DMS114 treated with DMSO at 0.1 percent for 48 hours (cell line): ENCODE results near the gene ARHGAP10.

Experiments used
- DNase-seq: peaks from one replicate; lab custom pipeline; 2025; ENCODE audit not compliant: unreplicated experiment; lab: John Stamatoyannopoulos, UW

Gene ARHGAP10

DNA sequence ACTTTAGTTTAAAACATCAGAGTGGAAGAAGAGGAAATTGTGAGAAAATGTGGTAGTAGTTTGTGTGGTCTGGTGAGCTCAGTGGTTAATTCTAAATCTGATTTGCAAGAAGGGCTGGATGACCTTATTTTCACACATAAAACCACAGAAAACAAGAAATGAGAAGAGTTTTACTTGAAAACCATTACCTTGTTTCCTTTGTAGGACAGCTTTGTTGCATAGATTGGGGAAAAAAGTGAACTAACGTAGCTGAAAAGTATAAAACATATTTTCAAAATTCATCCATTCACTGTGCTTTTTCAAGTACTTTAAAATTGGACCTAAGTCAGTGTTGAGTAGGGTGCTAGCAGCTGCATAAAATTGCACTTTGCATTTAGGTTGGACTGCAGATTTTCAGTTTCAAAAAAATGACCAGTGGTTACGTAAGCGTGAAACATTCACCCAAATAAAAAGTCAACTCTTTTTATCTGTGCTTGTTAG is 211.3 kb downstream of the ARHGAP10 start:
- no peak for DNase-seq

DNA sequence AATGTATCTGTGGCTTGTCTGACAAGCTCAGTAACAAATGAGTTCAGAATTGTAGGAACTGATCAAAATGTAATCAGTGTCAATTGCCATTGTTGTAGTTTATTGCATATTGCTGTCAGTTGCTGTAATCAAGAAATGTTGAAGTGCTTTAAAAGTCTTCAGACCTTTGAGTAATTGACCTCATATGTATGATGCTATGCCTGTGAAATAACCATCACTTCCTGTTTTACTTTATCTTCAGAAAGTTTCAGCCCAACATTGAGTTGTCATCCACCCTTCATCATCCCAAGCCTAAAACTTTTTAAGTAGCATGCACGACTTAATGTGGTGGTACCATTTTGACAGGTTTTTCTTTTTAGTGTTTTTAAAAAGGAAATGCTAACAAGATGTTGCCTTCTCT is 212.4 kb downstream of the ARHGAP10 start:
- DNase-seq = no peak

DNA sequence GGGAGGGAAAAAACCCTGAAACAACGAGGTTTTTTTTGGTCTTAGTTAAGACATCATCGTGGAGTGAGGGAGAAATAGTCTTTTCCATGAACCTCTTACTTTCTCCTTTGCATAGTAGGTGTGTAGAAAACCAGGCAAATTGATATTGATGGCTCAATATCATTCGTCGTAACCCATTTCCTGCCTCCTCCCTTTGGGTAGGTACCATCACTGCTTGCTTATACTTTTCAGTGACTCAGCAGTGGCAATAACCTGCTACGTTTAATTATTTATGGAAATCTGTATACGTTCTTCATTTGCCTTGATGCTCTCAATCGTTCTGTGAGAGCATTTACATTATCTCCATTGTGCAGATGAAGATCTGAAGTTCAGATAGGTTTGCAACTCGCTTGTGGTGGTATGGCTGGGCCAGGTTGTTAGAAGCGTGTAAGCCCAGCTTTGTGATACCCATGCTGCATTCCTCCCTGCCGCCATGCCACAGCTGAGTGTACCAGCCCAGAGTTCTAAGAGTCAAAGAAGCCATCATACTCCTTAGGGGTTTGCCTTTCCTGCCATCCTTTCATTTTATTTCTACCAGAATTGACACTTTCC is 212.9 kb downstream of the ARHGAP10 start:
- DNase-seq = no peak

DNA sequence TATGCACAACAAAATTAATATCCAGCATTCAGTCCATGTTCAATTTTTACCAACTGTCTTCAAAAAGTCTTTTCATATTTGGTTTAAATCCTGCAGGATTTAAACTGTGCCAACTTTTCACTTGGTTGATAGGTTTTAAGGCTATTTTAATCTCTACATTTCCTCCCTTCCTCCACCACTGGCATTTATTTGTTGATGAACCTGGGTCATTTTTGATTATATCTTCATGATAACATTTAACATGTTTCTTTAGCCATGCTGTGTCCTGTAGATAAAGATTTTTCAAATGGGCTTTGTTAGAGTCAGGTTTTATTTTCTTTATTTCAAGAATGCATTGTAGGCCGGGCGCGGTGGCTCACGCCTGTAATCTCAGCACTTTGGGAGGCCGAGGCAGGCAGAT is 216.4 kb downstream of the ARHGAP10 start:
- DNase-seq = no peak

DNA sequence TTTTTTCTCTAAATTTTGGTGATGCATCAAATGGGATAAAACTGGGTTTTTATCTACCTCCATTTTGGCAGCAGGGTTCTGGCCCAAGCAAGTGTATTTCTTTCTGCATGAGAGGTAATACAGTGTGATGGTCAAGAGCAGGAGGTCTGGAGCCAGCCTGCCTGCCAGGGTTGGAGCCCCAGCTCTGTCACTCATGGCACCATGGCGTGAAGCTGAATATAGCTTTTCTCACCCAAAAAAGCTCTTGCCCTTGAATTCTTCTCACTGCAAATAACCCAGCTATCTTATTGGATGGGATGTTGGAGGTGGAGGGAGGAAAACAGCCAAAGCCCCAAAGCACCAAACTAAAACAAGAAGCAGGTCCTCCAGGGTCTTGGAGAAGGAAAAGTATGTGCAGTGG is 218.4 kb downstream of the ARHGAP10 start:
- DNase-seq = no peak

GRCh38 chr4:147950841-147951240 is 219.0 kb downstream of the ARHGAP10 start:
- DNase-seq = no peak

GRCh38 chr4:147954850-147955249 is 223.0 kb downstream of the ARHGAP10 start:
- DNase-seq = no peak

GRCh38 chr4:147955827-147956558 is 224.1 kb downstream of the ARHGAP10 start:
- no peak for DNase-seq

DNA sequence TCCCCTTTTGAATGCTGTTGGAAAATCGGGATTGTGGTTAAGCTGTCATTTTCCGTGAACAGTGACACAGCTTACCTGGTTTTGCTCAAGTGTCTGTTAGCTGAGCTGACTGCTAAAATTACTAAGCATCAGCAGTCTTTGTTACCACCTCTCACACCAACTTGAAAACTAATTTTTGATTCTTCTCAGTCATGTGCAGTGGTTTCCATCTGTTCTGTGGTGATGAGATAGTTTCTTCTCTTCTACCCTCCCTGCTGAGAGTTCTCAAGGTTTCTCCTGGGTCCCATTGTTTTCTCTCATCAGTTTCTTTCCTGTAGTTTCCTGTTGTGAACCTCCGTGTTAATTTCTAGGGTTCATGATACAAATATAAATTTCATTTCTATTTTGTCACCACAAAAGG is 225.6 kb downstream of the ARHGAP10 start:
- no peak for DNase-seq

DNA sequence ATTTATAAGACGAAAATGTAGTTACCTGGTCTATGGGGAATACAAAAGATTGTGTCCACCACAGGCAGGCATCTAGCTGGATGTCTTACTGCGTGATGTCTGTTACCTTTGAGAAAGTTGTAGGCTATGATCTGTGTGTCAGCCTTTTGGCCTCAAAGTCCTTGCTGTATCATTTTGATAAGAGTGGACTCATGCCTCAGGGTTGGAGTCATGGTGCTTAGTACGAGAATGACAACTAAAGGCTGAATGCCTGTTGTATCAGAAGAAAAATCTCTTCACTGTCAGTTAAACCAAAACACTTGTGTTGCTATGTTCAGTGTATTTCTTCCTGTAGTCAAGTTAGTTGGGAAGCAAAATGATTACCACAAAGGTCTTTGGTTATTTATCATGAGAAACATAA is 226.2 kb downstream of the ARHGAP10 start:
- no peak for DNase-seq

DNA sequence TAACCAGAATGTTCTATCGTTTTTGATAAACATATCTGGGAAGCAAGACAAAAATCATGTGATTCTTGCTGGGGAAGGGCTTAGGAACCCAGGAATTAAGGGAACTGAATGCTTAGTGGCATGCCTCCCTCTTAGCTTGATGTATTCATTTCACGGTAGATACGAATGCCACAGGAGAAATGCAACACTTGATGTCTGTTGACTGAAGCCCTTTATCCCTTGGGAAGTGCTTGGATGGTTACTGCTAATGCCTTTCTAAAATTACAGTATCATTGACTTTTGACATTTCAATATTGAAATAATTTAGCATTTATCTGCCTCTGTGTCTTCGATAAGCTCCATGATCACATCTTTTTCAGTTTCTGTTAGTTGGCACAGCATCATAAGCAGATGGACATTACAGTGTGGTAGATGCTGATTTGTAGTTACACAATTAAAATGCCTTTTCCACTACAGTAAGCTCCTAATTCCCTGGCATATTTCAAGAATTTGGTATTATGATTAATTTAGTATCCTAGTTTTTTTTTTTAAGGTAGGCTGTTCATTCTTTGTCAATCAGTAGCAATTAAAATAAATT is 226.7 kb downstream of the ARHGAP10 start:
- DNase-seq = no peak

GRCh38 chr4:147960971-147961370 is 229.1 kb downstream of the ARHGAP10 start:
- no peak for DNase-seq

DNA sequence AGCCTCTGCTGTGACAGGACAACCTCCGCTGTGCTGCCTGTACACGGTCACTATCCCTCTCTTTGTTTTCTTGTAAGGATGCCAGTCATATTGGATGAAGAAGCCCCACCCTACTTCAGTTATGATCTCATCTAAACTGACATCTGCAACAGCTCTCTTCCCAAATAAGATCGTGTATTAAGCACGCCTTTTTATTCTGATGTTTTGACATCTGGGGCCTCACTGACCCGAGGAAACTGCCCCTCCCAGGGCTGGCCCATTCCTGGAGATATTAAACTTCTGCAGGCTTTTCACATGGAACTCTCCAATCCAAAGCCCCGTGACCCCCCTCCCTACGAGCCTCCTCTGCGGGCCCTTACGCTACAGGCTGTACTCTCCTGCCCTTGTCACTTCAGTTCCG is 232.0 kb downstream of the ARHGAP10 start:
- DNase-seq = no peak

- no peak for DNase-seq
Observed at GRCh38 chr4:147964266-147964880, 232.5 kb downstream of the ARHGAP10 start.

DNA sequence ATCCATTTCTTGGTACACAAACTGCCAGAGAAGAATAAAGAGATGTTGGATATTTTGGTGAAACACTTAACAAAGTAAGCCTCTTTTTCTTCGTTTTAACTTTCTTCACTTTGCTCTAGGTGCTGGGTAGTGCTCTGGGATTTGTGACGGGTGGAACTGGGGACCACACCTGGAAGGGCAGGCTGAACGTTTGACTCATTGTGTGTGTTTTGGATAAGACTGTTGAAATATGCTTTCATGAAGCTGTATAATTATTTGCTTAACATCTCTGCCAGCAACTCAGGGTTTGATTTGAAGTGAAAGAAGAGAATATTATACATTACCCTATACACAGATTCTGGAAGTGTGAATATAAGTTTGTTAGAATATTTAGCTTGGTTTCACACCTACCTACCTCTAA is 233.2 kb downstream of the ARHGAP10 start:
- DNase-seq = no peak

DNA sequence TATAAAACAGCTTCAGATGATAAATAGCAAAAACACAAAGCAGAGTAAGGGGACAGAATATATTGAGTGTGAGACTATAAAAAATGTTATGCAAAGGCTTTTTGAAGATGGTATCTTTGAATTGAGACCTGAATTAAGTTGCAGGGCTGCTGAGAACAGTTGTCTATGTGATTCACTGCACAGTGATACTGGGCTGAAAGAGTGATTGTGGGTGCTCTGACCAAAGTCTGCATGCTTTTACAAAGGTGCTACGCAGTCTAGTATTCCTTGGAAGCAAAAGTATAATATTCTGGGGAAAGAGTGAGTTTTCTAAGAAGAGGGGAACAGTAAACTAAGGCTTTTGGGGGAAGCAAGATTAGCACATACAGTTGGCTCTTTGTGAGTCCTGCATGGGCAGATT is 234.0 kb downstream of the ARHGAP10 start:
- no peak for DNase-seq

- DNase-seq = no peak
Observed at GRCh38 chr4:147968641-147969040, 236.8 kb downstream of the ARHGAP10 start.

DNA sequence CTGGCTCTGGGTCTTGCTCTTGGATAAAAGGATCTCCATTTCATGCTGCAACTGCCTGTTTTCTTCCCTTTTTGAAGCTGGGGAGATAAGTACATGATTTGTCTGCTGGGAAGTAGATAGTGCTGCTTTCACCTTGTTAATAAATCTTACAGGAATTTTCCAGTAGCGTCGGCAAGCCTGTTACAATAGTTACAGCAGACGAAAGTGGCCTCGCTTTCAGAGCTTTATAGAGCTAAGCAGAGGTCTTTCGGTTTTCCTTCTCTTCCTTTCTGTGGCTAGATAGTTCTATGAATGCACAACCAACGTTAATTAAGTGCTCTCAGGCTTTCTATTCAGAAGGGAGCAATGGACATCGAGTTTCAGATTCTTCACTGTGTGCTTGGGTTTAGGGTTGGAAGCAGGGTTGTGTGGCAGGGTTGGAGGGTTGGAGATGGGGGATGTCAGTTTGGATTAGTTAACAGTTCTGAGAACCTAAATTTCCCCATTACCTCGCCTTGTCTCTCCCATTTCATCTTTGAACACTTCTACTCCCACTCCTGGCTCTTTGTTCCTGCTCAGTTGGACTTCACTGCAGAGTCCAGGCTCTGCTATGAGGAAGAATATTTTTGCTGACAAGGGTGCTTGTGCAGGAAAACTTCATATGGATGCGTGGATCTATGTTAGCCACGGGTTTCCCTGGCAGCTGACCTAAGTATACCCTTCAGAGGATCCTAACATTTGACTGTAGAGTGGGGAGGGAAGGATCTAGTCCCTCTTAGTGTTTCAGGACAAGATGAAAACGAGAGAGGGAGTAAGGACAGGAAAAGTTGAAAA is 237.9 kb downstream of the ARHGAP10 start:
- DNase-seq = no peak

DNA sequence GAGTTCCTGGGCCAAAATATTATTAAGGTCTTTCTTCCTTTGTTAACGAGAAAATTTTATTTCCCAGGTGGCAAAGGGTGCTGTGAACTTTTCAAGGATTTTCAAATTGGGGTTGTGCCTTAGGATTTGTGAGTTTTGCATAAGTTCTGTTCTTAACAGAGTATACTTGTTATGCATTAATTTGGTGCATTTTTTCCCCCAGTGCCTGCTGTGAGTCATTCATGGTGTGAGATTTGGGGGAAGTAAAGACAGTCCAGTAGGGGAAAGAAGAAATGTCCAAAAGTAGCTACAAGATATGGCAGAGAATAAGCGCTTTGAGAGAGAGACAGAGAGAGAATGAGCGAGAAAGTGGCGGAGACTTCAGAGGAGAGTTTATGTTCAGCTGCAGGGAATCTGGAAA is 239.2 kb downstream of the ARHGAP10 start:
- DNase-seq = no peak

- DNase-seq = no peak
Observed at GRCh38 chr4:147975325-147975724, 243.4 kb downstream of the ARHGAP10 start.
